Spleen (tissue), 7 donors: ENCODE results near the gene GCK.

Experiments
- POLR2A ChIP-seq, 3 donors: fragments of 450-650 bp; IDR thresholded peaks; one replicate each; pipeline ENCODE4 v1.5.1; 2017; ENCODE audit warnings: antibody characterized with exemption in 3 of 3, mild to moderate bottlenecking in 1 of 3
- POLR2AphosphoS5 ChIP-seq, 3 donors: sonication (generic); formaldehyde crosslinking; IDR thresholded peaks; one replicate each; pipeline ENCODE4 v1.5.1; 2017; ENCODE audit warnings: antibody characterized with exemption in 3 of 3
- TF ChIP-seq, protein P1 (sequence below), 11 experiments: fragments of 200-600 bp in 7 of 11; fragments of 450-650 bp in 4 of 11; sonication (generic) in 4 of 11; IDR thresholded peaks in 8 of 11; conservative IDR thresholded peaks in 3 of 11; 1 replicate in 7 of 11; 2 replicates in 4 of 11; pipeline versions ENCODE4 v1.4.0 to v1.8.0; 2016 to 2021; ENCODE audit warnings: antibody characterized with exemption in 11 of 11, inconsistent platforms in 4 of 11, mild to moderate bottlenecking in 1 of 11
- donor health status: DM: no; HTN: no; CAD: no; lungs with moderate emphysema.
- donor health status: DM: no; HTN: no; CAD: no.
- donor health status: DM: no; HTN: no; CAD: no.

DNA sequence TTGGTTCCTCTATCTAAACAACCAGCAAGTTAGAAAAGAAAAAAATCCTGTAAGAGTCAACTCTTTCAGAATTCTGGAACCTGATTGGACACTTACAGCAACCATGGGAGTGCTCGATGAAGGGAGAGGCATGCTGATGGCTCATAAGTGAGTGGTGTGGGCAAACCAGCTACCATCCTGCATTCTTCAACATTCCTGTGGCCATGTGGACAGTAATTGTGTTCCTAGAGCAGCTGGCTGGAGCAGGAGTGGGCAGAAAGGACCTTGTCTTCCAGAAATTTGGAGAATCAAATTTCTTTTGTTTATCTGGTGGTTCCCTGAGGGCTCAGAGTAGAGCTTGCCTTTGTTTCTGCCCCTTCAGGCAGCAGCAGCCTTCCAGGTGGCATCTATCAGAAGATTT is 25.6 kb downstream of the GCK start:
- TF ChIP-seq, protein P1, sequence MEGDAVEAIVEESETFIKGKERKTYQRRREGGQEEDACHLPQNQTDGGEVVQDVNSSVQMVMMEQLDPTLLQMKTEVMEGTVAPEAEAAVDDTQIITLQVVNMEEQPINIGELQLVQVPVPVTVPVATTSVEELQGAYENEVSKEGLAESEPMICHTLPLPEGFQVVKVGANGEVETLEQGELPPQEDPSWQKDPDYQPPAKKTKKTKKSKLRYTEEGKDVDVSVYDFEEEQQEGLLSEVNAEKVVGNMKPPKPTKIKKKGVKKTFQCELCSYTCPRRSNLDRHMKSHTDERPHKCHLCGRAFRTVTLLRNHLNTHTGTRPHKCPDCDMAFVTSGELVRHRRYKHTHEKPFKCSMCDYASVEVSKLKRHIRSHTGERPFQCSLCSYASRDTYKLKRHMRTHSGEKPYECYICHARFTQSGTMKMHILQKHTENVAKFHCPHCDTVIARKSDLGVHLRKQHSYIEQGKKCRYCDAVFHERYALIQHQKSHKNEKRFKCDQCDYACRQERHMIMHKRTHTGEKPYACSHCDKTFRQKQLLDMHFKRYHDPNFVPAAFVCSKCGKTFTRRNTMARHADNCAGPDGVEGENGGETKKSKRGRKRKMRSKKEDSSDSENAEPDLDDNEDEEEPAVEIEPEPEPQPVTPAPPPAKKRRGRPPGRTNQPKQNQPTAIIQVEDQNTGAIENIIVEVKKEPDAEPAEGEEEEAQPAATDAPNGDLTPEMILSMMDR (IDR thresholded peaks at IDR 0.05 in 8 of 11, conservative IDR thresholded peaks at IDR 0.05 in 3 of 11), result no peak
- no peak for TF ChIP-seq POLR2A (IDR thresholded peaks at IDR 0.05)
- TF ChIP-seq POLR2AphosphoS5 (IDR thresholded peaks at IDR 0.05), result no peak
